NCI-H82 treated with DMSO at 0.1 percent for 48 hours (cell line): ENCODE results near the gene PRRT1.
"Not testable (repeated sequence)": the region's sequence is repeated elsewhere in the genome, so short reads cannot be mapped to it uniquely, and the experiment has no call there.

ENCODE experiments used
- DNase-seq: peaks from one replicate; lab custom pipeline; 2025; ENCODE audit not compliant: unreplicated experiment; lab: John Stamatoyannopoulos, UW

PRRT1 gene

GRCh38 chr6:32105433-32105832 is 46.3 kb downstream of the PRRT1 start:
- no peak for DNase-seq

GRCh38 chr6:32102255-32102654 is 49.5 kb downstream of the PRRT1 start:
- no peak for DNase-seq

- not testable (repeated sequence) for DNase-seq
These were observed 51.5 kb downstream of the PRRT1 start for GRCh38 chr6:32100251-32100650.
